NCI-H2107 (cell line): ENCODE data around the gene TMPRSS13.

ENCODE experiments used
- DNase-seq: peaks from one replicate; lab custom pipeline; 2025; lab: John Stamatoyannopoulos, UW

The TMPRSS13 gene

GRCh38 chr11:117888139-117888566 is 41.0 kb downstream of the TMPRSS13 start:
- DNase-seq = no peak

- DNase-seq = peak; percentile 49
These were observed 41.6 kb downstream of the TMPRSS13 start for GRCh38 chr11:117887431-117888138.

GRCh38 chr11:117885777-117886176 is 43.4 kb downstream of the TMPRSS13 start:
- no peak for DNase-seq

GRCh38 chr11:117884994-117885393 is 44.2 kb downstream of the TMPRSS13 start:
- DNase-seq = no peak

- no peak for DNase-seq
These were observed 46.1 kb downstream of the TMPRSS13 start for GRCh38 chr11:117883063-117883462.

- peak; percentile 37 for DNase-seq
These were observed 46.8 kb downstream of the TMPRSS13 start for GRCh38 chr11:117882311-117882905.

- no peak for DNase-seq
These were observed 48.0 kb downstream of the TMPRSS13 start for GRCh38 chr11:117881217-117881616.

GRCh38 chr11:117879516-117880480 is 49.4 kb downstream of the TMPRSS13 start:
- DNase-seq = no peak

GRCh38 chr11:117878939-117879475 is 50.2 kb downstream of the TMPRSS13 start:
- no peak for DNase-seq

- DNase-seq = no peak
These were observed 50.8 kb downstream of the TMPRSS13 start for GRCh38 chr11:117878314-117878938.

GRCh38 chr11:117877120-117877784 is 52.0 kb downstream of the TMPRSS13 start:
- no peak for DNase-seq

- DNase-seq = peak; percentile 64
These were observed 52.7 kb downstream of the TMPRSS13 start, which contains the start of gene FXYD6 for GRCh38 chr11:117876341-117877119. Gene FXYD6 (minus strand): TSS chr11:117876658. CDS start chr11:117842776, 33,882 bp downstream.

- no peak for DNase-seq
These were observed 53.2 kb downstream of the TMPRSS13 start for GRCh38 chr11:117876059-117876340.

- peak; percentile 46 for DNase-seq
These were observed 53.7 kb downstream of the TMPRSS13 start for GRCh38 chr11:117875382-117876058.

- DNase-seq = no peak
These were observed 54.3 kb downstream of the TMPRSS13 start for GRCh38 chr11:117874910-117875381.

GRCh38 chr11:117874253-117874909 is 54.8 kb downstream of the TMPRSS13 start:
- no peak for DNase-seq

GRCh38 chr11:117873828-117874125 is 55.4 kb downstream of the TMPRSS13 start:
- no peak for DNase-seq

GRCh38 chr11:117872975-117873827 is 56.0 kb downstream of the TMPRSS13 start:
- DNase-seq = no peak
